ENCODE data around the gene LRRFIP2. TPM values are rescaled to one million over a fixed set of nuclear protein-coding genes. Genes with fewer than 3 reads are reported as not detected.

The LRRFIP2 gene
- total RNA-seq, 1 donor from 2014 or later = 68.5 TPM

GRCh38 chr3:37028329-37028728, 146.1 kb downstream of the LRRFIP2 start:
- H3K27ac Mint-ChIP-seq = no peak overlapping the region

DNA sequence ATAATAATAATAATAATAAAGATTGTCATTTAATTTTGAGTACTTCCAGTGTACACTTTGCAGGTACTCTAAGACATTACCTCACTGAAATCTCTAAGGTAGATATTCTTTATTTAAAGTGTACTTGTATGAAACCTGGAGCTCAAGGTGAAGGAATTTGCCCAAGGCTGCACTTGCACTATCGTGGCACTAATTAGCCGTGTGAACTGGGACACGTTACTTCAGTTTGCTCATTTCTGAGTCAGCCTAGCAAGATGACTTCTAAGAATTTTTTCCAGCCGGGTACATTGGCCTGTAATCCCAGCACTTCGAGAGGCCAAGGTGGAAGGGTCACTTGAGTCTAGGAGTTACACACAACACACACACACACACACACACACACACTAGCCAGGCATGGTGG, 147.5 kb downstream of the LRRFIP2 start:
- peaks cover 8% of the 10 kb centered on the region for H3K9me3 Mint-ChIP-seq
- H3K27me3 Mint-ChIP-seq = no peaks in the 10 kb centered on the region
- no peak for DNase-seq (ENCODE audit: extremely low spot score, unreplicated experiment)
- H3K4me3 Mint-ChIP-seq = no peak overlapping the region
- H3K36me3 Mint-ChIP-seq = peaks cover 46% of the 10 kb centered on the region
- no peaks in the 10 kb centered on the region for H3K4me1 Mint-ChIP-seq (ENCODE audit: unreplicated experiment)
- no peak overlapping the region for H3K27ac Mint-ChIP-seq
- no peak for TF ChIP-seq CTCF (conservative IDR thresholded peaks at IDR 0.05)

More at GRCh38 chr3:37028329-37028728, 146.1 kb downstream of the LRRFIP2 start:
- H3K9me3 Mint-ChIP-seq = peaks cover 8% of the 10 kb centered on the region
- no peak overlapping the region for H3K4me3 Mint-ChIP-seq
- DNase-seq (ENCODE audit: extremely low spot score, unreplicated experiment) = no peak
- H3K27me3 Mint-ChIP-seq = no peaks in the 10 kb centered on the region
- no peak for TF ChIP-seq CTCF (conservative IDR thresholded peaks at IDR 0.05)
- no peaks in the 10 kb centered on the region for H3K4me1 Mint-ChIP-seq (ENCODE audit: unreplicated experiment)
- peaks cover 42% of the 10 kb centered on the region for H3K36me3 Mint-ChIP-seq

DNA sequence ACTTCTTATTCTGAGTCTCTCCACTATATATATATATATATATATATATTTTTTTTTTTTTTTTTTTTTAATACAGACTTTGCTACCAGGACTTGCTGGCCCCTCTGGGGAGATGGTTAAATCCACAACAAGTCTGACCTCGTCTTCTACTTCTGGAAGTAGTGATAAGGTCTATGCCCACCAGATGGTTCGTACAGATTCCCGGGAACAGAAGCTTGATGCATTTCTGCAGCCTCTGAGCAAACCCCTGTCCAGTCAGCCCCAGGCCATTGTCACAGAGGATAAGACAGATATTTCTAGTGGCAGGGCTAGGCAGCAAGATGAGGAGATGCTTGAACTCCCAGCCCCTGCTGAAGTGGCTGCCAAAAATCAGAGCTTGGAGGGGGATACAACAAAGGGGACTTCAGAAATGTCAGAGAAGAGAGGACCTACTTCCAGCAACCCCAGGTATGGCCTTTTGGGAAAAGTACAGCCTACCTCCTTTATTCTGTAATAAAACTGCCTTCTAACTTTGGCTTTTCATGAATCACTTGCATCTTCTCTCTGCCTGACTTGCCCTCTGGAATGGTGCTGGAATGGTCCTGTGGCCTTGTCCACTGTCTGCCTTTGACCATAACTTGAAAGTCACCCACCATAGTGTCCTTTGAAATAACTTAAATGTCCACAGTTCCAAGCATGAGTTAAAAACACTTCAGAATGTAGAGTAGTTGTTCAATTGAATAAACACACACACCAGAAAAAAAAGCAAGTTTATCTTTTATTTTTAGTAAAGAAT, 148.6 kb downstream of the LRRFIP2 start:
- Mint-ChIP-seq H3K9me3 (peaks cover 8% of the 10 kb centered on the region), H3K27me3 (no peaks in the 10 kb centered on the region), H3K4me3 (no peak overlapping the region)

GRCh38 chr3:37024820-37025405, 149.5 kb downstream of the LRRFIP2 start:
- Mint-ChIP-seq H3K4me1 (ENCODE audit: unreplicated experiment) (no peaks in the 10 kb centered on the region), H3K36me3 (peaks cover 63% of the 10 kb centered on the region), H3K9me3 (peaks cover 8% of the 10 kb centered on the region), H3K27ac (no peak overlapping the region), H3K27me3 (no peaks in the 10 kb centered on the region), H3K4me3 (no peak overlapping the region)
- no peak for TF ChIP-seq CTCF (conservative IDR thresholded peaks at IDR 0.05)
- DNase-seq (ENCODE audit: extremely low spot score, unreplicated experiment) = no peak

More for the DNA sequence above, 148.6 kb downstream of the LRRFIP2 start:
- Mint-ChIP-seq H3K27ac (no peak overlapping the region), H3K4me1 (ENCODE audit: unreplicated experiment) (no peaks in the 10 kb centered on the region), H3K36me3 (peaks cover 56% of the 10 kb centered on the region)
- no peak for TF ChIP-seq CTCF (conservative IDR thresholded peaks at IDR 0.05)
- no peak for DNase-seq (ENCODE audit: extremely low spot score, unreplicated experiment)

DNA sequence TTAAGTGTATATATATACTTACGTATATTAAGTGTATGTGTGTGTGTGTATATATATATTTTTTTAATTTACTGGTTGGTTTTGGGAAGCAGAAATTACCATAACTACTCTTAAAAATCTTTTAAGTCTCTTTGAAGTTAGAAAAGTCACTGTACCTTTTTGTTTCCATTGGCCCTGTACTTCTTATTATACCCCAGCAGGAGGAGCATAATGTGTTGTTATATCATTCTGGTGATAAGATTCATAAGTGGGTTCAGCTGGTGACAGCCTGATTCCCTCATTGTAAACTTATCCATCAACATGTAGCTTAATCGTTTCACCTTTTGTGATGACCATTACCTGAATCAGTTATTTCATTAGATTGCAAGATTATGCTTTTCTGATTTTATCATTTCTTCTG, 150.3 kb downstream of the LRRFIP2 start:
- H3K36me3 Mint-ChIP-seq = peaks cover 70% of the 10 kb centered on the region
- TF ChIP-seq CTCF (conservative IDR thresholded peaks at IDR 0.05) = peak; percentile 54
- no peak overlapping the region for H3K4me3 Mint-ChIP-seq
- DNase-seq (ENCODE audit: extremely low spot score, unreplicated experiment) = no peak
- no peaks in the 10 kb centered on the region for H3K27me3 Mint-ChIP-seq
- no peak overlapping the region for H3K27ac Mint-ChIP-seq
- H3K4me1 Mint-ChIP-seq (ENCODE audit: unreplicated experiment) = no peaks in the 10 kb centered on the region
- peaks cover 8% of the 10 kb centered on the region for H3K9me3 Mint-ChIP-seq
